Measurements from ENCODE around the gene PIP5K1B.

Gene PIP5K1B

GRCh38 chr9:68760674-68761333, 55.8 kb downstream of the PIP5K1B start:
- no peaks in the 10 kb centered on the region for H3K9me2 ChIP-seq (ENCODE audit: low read depth, low read length)
- no peak overlapping the region for H3K4me3 ChIP-seq (ENCODE audit: low read depth, low read length, poor library complexity, severe bottlenecking)
- no peaks in the 10 kb centered on the region for H3K4me1 ChIP-seq (ENCODE audit: insufficient read depth, low read length, severe bottlenecking)
- H2AFZ ChIP-seq (ENCODE audit: low read length), result no peak overlapping the region
- H3K9ac ChIP-seq (ENCODE audit: low read length), result no peak overlapping the region
- H3F3A ChIP-seq (ENCODE audit: insufficient read depth, low read length), result no peaks in the 10 kb centered on the region; the same call in 1 of the 2 replicates
- H3K79me2 ChIP-seq (ENCODE audit: insufficient read depth, low read length), result no peaks in the 10 kb centered on the region
- H3K9me3 ChIP-seq (ENCODE audit: low read length), result no peaks in the 10 kb centered on the region
- no peaks in the 10 kb centered on the region for H3K27me3 ChIP-seq (ENCODE audit: insufficient read depth, low read length)
- H3K36me3 ChIP-seq (ENCODE audit: insufficient read depth, low read length), result no peaks in the 10 kb centered on the region
- no peaks in the 10 kb centered on the region for H4K20me1 ChIP-seq (ENCODE audit: insufficient read depth, low read length)
- H3K27ac ChIP-seq (ENCODE audit: low read depth, low read length, poor library complexity, severe bottlenecking), result no peak overlapping the region
- no peak overlapping the region for H3K4me2 ChIP-seq (ENCODE audit: low read length)
- TF ChIP-seq CTCF (IDR thresholded peaks at IDR 0.05; ENCODE audit: low read length), result no peak
- no peak for TF ChIP-seq EZH2 (IDR thresholded peaks at IDR 0.05; ENCODE audit: borderline replicate concordance, low read length)

- H3K36me3 ChIP-seq (ENCODE audit: insufficient read depth, low read length), result no peaks in the 10 kb centered on the region
These were observed 57.5 kb downstream of the PIP5K1B start for GRCh38 chr9:68762570-68762969.

GRCh38 chr9:68763104-68763503, 58.1 kb downstream of the PIP5K1B start:
- H3K4me1 ChIP-seq (ENCODE audit: insufficient read depth, low read length, severe bottlenecking), result no peaks in the 10 kb centered on the region

More at GRCh38 chr9:68762570-68762969, 57.5 kb downstream of the PIP5K1B start:
- Histone ChIP-seq H4K20me1 (ENCODE audit: insufficient read depth, low read length) (no peaks in the 10 kb centered on the region), H3K9me2 (ENCODE audit: low read depth, low read length) (no peaks in the 10 kb centered on the region), H3K4me1 (ENCODE audit: insufficient read depth, low read length, severe bottlenecking) (no peaks in the 10 kb centered on the region), H3K9me3 (ENCODE audit: low read length) (no peaks in the 10 kb centered on the region), H3K79me2 (ENCODE audit: insufficient read depth, low read length) (no peaks in the 10 kb centered on the region), H3K27me3 (ENCODE audit: insufficient read depth, low read length) (no peaks in the 10 kb centered on the region), H3K4me3 (ENCODE audit: low read depth, low read length, poor library complexity, severe bottlenecking) (no peak overlapping the region), H2AFZ (ENCODE audit: low read length) (no peak overlapping the region), H3K4me2 (ENCODE audit: low read length) (no peak overlapping the region), H3F3A (ENCODE audit: insufficient read depth, low read length) (no peaks in the 10 kb centered on the region), H3K9ac (ENCODE audit: low read length) (no peak overlapping the region), H3K27ac (ENCODE audit: low read depth, low read length, poor library complexity, severe bottlenecking) (no peak overlapping the region)
- TF ChIP-seq EZH2 (IDR thresholded peaks at IDR 0.05; ENCODE audit: borderline replicate concordance, low read length), result no peak
- no peak for TF ChIP-seq CTCF (IDR thresholded peaks at IDR 0.05; ENCODE audit: low read length)

More at GRCh38 chr9:68763104-68763503, 58.1 kb downstream of the PIP5K1B start:
- H4K20me1 ChIP-seq (ENCODE audit: insufficient read depth, low read length), result no peaks in the 10 kb centered on the region
- no peak for TF ChIP-seq EZH2 (IDR thresholded peaks at IDR 0.05; ENCODE audit: borderline replicate concordance, low read length)
- TF ChIP-seq CTCF (IDR thresholded peaks at IDR 0.05; ENCODE audit: low read length), result no peak
- H3K27ac ChIP-seq (ENCODE audit: low read depth, low read length, poor library complexity, severe bottlenecking), result no peak overlapping the region
- no peaks in the 10 kb centered on the region for H3K36me3 ChIP-seq (ENCODE audit: insufficient read depth, low read length)
- no peak overlapping the region for H3K4me3 ChIP-seq (ENCODE audit: low read depth, low read length, poor library complexity, severe bottlenecking)
- no peaks in the 10 kb centered on the region for H3K9me2 ChIP-seq (ENCODE audit: low read depth, low read length)
- H3K4me2 ChIP-seq (ENCODE audit: low read length), result no peak overlapping the region
- H3K9ac ChIP-seq (ENCODE audit: low read length), result no peak overlapping the region
- H2AFZ ChIP-seq (ENCODE audit: low read length), result no peak overlapping the region
- no peaks in the 10 kb centered on the region for H3K9me3 ChIP-seq (ENCODE audit: low read length)
- H3F3A ChIP-seq (ENCODE audit: insufficient read depth, low read length), result no peaks in the 10 kb centered on the region
- no peaks in the 10 kb centered on the region for H3K79me2 ChIP-seq (ENCODE audit: insufficient read depth, low read length)
- no peaks in the 10 kb centered on the region for H3K27me3 ChIP-seq (ENCODE audit: insufficient read depth, low read length)
